Raji (cell line): Measurements from ENCODE around the gene PSPN.

Experiments
- POLR2A ChIP-seq: IDR thresholded peaks from 2 replicates; pipeline ENCODE4 v1.6.1; 2011; ENCODE audit warnings: low read depth, low read length, control low read depth; ENCODE audit not compliant: insufficient read depth

The PSPN gene

DNA sequence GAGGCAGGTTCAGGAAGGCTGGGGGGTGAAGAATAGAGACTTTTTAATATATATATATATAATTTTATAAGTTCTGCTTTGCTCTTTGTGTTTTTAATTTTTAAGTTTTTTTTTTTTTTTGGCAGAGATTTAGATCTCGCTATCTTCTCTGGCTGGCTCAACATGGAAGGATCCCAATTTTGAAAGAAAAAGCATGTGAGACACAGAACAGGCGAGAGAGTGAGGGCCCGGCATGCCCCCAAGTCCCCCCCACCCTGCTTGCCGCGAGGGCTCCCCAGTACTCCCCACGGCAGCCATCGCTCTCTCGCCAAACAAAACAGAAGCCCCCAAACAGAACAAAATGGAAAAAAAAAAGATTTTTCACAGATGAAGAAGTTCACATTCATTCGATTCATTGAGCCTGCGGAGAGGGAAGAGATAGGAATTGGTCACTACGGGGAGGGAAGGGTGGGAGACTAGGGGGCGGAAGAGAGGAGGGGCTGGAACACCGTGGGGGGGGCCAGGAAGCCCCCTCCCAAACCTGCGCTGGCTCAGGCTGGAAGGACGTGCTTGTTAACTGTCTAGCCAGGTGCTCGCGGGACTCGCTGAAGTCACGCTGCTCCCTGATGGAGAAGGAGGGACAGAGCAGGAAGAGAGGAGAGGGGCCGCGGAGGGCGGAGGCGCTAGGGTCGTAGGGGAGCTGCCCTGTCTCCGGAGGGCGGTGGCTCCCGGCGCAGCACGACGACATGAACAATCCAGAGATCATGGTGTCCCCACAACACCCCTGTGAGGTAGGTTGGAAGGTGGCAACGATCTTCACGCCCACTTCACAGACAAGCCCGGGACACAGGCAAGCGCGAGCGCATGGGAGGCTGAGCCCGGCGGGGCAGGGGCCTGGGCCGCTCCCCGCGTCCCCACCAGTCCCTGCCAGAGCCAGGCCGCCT lies 38.2 kb upstream of the PSPN start:
- TF ChIP-seq POLR2A: no peak

DNA sequence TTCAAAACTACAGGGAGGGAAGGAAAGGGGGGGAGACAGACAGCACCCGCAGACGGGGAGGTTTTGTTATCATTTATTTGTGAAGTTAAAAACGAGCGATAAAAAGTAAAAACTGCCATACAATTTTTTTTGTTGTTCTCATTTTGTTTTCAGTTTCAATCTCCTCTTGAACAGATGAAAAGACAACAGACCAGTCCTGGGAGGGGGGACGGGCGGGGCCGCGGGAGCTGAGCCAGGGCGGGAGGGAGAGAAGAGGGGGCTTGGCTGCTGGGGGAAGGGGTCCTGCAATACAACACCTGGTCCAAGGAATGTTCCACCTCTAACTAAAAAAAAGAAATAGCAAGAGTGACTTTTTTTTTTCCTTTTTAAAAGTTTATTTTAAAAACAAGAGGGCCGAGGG lies 37.6 kb upstream of the PSPN start:
- no peak for TF ChIP-seq POLR2A

DNA sequence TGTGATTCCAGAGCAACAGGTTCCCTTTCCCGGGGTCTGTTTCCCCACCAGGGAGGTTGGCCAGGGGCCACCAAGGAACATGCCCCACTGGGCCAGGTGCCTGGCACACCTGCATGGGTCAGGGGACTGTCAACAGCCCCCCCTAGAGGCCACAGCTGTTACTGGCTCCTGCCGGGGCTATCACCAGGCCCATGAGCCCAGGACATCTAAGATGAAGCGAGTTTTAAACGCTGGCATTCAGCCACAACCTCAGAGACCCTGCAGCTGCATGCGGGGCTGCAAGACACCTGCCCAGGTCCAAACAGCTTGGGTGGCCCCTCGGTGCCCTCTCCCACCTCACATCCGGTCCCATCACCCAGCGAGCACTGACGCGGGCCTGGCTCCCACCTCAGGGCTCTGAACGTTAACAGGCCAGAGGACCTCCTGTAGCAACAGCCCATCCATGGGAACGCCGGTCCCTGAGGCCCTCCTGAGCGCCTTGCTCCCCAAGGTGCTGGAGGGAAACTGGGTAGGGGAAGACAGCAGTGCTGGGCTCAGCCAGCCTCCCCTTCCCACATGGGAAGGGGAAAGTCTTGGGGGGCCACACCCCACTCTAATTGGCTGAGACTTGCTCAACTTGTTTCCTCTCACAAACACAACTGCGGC lies 36.8 kb upstream of the PSPN start:
- TF ChIP-seq POLR2A: no peak

DNA sequence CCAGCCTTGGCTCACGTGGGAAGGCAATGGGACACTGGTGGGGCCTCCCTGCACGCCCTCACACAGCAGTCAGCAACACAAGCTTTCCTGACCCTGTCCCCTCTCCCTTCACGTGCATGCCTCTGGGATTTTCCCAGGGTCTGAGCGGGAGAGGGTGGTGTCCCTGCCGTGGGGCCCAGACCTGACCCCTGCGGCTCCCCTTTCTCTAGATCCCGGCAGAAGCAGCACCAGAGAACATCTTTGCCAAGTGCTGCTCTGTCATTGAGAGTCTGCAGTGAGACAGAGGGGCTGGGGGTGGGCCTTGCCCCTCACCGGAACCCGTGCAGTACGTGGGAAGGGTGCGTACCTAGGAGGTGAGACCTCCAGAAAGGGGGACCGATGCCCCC lies 36.3 kb upstream of the PSPN start:
- TF ChIP-seq POLR2A: no peak

DNA sequence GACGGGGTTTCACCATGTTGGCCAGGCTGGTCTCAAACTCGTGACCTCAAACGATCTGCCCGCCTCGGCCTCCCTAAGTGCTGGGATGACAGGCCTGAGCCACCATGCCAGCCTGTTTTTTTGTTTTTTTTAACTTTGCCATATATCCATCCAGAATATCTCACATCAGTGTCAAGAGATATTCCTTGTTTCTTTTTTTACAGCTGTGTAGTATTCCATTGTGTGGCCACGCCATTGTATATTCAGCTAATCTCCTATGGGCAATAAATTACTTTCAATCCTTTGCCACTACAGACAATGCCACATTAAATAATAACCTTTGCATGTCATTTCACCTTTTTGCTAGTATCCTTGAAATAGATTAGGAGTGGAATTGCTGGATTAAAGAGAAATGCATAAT lies 33.6 kb upstream of the PSPN start:
- no peak for TF ChIP-seq POLR2A

DNA sequence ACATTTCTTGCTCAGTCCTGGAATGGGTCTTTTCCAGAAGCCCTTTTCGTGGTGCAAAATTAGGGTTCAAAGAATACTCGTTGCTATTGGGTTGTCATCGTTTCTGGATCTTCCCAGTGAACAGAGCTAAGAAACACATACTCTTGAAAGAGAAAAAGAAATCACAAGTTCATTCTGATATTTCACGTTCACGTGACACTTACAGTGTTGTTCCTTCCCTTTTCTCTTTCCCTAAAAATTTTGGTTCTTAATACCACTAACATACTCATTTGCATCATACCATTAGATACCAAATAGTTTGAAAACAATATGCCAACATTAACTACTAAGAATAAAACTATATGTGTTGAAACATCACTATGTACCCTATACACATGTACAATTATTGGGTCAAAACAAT lies 30.7 kb upstream of the PSPN start:
- TF ChIP-seq POLR2A: no peak

DNA sequence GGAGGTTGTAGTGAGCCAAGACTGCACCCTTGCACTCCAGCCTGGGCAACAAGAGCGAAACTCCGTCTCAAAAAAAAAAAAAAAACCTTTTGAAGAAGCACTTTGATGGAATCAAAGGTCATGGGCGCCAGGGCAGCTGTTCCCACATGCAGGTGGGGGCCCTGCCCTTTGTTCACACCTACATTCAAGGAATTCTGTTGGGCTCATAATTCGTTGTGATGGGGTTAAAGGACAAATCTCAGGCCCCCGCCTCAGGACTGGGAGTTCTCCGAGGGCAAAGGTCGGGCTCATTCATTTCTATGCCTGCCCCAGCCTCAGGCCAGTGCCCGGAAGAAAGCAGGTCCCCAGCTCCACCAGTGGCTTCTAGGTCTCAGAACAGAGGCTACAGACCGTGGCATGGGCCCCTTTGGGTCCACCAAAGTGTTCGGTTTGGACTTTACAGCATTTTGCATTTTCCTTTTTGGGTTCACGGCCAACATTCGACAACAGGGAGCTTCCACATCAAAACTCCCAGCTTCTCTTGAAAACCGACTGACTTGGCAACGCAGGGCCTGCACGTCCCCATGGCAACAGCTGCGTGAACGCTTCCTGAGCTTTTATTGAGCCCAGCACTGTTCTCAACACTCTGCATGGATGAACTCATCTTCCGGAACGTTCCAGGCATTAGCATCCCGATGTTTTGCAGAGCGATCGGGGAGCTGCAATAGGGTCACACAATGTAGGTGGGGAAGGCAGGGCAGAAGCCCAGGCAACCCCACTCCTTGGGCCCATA lies 27.3 kb upstream of the PSPN start:
- TF ChIP-seq POLR2A: no peak

DNA sequence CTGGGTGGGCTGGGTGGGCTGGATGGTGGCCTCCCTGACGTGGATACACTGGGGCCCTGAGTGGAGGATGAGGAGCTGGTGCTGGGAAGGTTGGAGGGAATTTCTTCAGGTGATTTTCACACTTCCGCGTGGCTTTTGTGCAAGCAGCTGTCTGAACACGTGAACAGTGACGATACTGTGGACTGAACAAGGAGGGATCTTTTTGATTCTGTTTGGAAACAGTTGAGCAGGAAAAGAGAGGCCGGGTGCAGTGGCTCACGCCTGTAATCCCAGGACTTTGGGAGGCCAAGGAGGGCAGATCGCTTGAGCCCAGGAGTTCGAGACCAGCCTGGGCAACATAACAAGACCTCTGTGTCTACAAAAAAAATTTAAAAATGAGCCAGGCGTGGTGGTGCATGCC lies 26.3 kb upstream of the PSPN start:
- TF ChIP-seq POLR2A: no peak

DNA sequence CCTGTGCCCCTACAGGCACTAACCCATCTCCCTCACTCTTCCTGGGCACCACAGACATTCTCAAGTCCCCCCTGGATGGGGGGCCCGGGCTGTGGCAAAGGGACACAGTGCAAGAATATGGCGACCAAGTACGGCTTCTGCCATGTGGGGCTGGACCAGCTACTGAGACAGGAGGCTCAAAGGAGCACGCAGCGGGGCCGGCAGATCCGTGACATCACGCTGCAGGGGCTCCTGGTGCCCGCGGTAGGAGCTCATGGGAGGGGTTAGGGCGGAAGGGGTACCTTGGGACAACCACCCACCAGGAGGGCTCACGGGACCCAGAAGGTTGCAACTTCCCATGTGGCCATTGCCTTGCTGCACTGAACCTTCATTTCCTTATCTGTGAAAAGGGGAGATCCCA lies 20.6 kb upstream of the PSPN start:
- no peak for TF ChIP-seq POLR2A

DNA sequence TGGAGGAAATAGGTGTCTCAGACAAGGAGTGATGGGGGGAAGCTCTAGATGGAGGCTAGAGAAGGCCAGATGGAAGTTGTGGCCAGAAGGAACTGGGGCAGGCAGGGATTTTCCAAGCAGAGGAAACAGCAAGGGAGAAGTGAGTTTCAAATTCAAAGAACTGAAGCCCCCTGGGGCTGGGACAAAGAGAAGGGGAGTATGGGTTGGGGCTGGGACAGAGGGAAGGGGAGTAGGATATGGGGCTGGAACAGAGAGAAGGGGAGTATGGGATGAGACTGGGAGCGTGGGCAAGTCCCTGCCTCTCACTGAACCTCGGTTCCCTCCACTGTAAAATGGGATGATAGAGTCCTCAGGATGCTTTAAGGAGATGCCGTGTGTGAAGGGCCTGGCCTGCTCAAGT lies 19.1 kb upstream of the PSPN start:
- no peak for TF ChIP-seq POLR2A

DNA sequence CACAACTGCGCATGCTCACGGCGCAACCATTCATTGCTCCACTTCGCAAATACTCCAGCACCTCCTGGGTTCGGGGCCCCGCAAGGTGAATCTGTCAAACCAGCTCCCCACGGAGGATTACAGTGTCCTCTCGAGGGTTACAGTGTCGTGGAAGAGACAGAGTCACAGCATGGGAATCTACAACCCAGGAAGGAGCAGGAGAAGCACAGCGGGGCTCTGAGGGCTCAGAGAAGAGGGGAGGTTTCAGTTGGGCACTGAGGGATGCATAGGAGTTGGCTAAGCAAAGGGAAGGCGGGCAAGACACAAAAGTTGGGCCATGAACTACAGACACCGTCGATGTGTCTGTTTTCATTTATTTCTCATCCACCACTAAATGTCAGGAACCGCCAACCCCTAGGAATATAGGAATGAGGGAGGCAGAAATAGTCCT lies 18.3 kb upstream of the PSPN start:
- no peak for TF ChIP-seq POLR2A

DNA sequence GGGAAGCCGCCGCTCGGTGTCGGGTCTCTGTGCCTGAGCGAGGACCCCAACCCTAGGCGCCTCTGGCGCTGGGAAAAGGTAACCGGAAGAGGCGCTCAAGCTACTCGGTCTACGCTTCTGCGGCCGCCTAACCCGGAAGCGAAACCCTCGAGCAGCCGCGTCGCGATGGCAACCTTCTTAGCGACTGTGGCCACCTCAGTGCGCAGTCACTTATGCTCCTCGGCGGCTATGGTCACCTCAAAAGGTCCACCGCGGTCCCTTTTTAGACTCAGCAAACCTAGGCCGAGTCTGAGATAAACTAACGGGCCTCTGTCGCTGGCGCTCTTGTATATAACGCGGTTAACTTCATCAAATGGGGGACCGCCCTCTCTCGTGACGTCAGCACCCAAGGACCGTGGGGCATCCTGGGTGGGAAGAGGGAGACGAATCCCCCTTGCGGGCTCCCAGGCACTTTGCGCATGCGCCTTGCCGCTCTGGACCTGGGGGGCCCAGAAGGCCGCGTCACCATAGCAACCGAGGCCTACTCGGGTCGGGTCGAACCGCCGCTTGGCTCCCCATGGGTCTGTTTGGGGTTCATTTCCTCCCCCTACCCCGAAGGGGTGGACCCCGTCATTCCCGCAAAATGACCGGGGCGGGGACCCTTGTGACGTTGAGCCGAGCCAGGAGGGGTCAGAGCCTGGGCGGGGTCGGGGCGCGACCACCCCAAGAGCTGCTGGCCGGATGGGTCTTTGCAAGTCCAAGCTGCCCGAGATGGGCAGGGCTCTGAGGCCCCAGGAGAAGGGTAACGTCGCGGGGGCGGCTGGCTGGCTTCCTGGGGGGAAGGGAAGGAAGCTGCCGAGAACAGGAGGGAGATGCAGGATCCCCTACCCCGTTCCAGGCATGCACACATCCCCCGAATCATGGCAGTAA lies 17.6 kb upstream of the PSPN start, which contains the start of gene GTF2F1:
Gene GTF2F1, minus strand, starts transcription at position 91 of the 909 bp plus-strand sequence. CDS start 169 bp downstream, outside the sequence.
- TF ChIP-seq POLR2A: peak; percentile 70

DNA sequence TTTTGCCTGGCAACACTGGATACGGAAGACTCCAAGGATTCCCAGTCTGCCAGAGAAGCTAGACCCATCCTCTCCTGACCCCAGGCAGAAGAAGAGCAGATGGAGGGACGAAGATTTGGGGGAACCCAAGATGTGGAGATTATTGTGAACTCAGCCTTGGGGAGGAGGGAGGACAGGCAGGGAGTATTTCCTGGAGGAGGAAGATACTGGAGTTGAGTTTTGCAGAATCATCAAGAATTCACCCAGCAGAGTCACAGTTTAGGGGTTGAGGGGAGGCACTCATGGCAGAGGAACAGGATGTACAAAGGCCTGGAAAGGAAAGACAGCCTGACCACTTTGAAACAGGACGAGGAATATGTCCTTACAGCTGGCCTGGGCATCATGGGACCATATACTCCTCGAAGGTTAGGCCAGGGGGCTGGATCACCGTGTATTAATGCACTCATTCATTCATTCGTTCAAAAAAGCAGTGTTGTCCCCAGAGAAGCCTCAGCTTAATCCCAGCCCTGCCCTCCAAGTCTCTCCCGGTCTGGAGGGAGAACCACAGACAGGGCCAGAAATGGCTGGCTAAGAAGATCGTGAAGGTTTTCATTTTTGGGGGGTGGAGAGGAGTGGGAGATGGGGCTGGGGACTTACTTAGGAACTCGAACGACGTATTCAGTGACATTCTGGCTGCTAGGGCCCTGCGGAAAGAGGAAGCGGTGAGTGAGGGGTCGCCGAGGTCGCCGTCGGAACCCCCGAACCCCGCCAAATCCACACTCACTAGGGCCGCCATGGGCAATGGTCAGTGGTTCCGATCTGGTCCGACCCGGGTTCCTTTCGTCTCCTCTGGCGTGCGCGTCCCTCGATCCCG lies 16.7 kb upstream of the PSPN start:
- no peak for TF ChIP-seq POLR2A

DNA sequence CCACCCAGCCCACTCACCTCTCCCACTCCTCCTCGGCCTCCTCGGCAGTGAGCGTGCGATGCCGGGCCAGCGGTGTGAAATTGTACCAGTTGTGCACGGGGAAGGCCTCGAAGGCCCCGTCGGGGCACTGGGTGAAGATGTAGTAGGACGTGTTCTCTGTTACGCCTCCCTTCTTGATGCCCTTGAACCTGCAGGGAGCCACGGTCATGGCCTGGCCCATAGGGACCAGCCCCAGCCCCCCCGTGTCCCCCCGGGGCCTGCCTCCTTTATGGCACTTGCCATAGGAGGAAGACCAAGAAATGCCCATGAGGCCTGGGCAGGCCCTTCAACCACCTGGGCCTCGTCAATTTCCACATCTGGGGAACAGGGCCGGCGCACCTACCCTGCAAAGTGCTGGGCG lies 11.6 kb upstream of the PSPN start:
- no peak for TF ChIP-seq POLR2A
